Stimulated activated CD4-positive, alpha-beta T cell treated with anti-CD3 and anti-CD28 coated beads, TNF-alpha, amount 100 ng/mL, for 48 hours (primary cell): ENCODE data around the gene TM4SF4.
"Not testable (repeated sequence)": the region's sequence is repeated elsewhere in the genome, so short reads cannot be mapped to it uniquely, and the experiment has no call there.

Source experiments
- DNase-seq, 3 donors: peaks; one replicate each; pipeline ENCODE4 v3.0.0-alpha.2; 2020; ENCODE audit warnings: low read depth in 3 of 3

TM4SF4 gene, protein sequence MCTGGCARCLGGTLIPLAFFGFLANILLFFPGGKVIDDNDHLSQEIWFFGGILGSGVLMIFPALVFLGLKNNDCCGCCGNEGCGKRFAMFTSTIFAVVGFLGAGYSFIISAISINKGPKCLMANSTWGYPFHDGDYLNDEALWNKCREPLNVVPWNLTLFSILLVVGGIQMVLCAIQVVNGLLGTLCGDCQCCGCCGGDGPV

DNA sequence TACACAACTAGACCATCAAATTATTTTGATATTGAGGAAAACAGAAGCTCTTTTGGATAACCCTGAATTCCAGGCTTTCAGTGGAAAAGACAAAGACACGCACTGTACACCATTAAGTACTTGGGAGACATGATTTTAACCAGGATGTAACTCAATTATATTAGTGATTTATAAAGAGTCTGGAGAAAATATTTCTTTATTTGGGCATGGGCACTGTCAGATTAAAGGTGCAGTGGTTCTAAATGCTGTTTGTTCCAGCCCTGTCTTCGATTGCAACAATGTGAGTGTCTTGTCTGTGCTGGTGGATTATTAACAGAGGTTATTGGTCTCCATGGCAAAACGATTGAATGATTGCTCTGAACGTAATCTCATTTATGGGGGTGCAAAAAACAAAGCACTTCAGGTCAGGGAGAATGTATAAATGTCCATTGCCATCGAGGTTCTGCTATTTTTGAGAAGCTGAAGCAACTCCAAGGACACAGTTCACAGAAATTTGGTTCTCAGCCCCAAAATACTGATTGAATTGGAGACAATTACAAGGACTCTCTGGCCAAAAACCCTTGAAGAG is at the start of gene TM4SF4:
TSS of gene TM4SF4 (plus strand) at position 448 of the 568 bp plus-strand sequence. CDS start 181 bp downstream, outside the sequence.
- DNase-seq = no peak

DNA sequence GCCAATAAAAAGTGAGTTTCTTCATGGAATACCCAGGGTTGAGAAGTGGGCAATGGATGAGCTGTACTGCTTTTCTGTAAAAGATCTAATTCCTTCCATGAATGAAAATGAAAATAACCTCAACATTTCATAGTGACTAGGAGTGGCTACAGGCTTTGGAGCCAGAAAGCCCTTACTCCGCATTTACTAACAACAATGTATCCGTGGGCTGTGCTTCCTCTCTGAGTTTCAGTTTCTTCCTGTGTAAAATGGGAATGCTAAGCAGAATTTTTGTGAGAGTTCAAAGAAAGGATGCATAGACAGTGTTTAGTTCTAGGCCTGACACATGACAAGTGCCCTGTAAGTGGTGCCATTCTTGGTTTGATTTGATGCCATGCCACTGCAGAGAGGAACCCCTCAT is 49.6 kb upstream of the TM4SF4 start:
- no peak for DNase-seq

DNA sequence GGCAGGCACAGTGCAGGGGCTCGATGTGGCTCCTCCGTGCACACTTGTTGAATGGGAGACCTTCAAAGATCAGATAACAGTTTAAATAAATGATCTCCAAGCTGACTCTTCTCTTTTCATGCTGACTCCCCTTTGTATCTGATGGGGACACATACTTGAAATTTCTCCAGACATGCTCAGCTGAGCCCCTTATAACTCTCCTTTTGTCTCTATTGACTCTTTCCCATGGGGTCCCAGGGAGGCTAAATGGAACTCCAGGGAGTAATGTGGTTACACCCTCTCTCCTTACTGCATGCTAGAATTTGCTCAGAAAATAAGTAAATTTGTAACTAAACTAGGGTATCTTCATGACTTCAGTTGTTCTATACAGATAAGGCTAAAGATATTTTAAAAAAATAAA is 48.2 kb upstream of the TM4SF4 start:
- no peak for DNase-seq

DNA sequence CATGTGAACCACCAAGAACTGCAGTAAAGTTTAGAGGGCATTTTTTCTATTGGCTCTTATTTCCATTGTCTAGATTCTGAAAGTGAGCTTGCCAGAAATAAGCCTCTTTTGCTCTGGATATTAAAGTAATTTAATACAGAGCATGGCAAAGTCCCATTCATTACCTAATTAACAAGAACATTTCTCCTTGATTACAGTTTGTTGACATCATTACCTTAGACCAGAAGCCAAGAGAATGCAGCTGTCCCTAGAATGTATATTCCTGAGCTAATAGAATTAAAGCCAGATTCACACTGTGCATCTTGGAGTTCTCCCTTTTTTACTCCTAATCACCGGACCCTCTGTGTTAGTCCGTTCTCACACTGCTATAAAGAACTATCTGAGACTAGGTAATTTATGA is 46.4 kb upstream of the TM4SF4 start:
- no peak for DNase-seq

DNA sequence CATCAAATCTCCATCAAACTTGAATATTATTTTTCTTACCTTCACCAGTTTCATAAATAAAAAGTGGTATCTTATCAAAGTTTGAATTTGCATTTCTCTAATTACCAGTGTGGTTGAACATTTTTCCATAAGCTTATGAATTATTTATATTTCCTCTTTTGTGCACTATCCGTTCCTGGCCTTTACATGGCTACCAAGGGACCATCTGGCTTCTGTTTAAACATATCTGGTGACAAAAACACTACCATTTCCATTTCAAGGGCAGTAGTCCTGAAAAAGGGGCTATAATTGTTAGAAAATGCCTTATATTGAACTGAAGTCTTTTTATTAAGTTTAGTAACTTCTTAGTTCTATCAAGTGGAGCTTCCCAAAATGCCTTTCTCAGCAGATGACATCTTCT is 44.3 kb upstream of the TM4SF4 start:
- no peak for DNase-seq

DNA sequence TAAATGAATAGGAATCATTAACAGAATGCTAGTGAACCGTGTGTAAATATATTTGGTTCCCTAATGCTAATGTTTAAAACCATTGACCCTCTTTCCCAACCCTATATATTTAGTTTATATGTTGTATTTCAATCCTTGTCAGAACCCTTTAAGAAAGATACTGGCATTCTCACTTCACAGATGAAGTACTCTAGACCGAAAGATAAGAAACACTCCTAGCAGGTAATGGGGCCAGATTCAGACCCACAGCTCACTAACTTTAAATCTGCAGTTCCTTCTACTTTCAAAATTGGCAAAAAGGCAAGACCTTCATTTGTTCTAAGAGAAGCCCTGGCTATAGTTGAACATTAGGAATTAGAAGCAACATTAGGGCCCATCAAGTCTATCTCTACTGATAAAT is 42.3 kb upstream of the TM4SF4 start:
- DNase-seq = no peak

DNA sequence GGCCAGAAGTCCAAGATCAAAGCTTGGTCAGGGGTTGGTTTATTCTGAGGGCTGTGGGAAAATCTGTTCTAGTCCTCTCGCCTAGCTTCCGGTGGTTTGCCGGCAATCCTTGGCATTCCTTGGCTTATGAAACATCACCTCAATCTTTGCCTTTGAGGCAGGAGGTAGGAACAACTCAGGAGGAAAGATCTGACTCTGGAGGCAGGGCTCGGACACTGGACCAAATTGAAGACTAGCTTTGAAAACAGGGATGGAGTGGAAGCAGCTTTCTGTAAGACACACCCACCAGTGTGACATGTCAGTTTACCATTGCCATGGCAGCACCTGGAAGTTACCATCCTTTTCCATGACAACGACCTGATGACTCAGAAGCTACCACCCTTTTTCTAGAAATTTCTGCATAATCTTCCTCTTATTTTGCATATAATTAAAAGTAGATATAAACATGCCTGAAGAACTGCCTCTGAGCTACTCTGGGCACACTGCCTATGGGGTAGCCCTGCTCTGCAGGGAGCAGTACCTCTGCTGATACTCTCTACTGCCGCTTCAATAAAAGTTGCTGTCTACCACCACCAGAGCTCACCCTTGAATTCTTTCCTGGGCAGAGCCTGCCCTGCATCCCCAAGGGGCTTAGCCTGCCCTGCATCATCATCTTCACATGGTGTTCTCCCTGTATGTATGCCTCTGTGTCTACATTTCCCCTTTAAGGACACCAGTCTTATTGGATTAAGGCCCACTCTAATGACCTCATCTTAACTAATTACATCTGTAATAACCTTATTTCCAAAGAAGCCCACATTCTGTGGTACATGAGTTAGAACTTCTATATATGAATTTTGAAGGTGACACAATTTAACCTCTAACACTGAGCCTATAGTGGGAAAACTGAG is 38.3 kb upstream of the TM4SF4 start:
- DNase-seq = no peak

DNA sequence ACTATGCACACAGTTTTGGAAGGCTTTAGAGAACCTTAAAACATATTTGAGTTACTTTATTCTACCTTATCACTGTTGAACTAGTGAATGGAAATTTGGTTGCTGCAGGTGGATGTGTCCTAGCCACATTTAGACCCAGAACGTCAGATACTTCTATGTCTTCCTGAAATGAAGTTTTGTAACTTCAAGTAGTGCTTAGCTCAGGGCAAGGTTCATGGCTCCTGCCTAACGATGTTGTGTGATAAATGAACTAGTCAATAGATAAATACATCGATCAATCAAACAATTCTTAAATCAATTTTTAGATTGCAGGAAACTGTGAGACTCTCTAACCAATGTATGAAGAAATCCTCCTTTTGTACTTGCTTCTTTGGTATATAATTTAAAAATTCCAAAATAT is 37.2 kb upstream of the TM4SF4 start:
- no peak for DNase-seq

DNA sequence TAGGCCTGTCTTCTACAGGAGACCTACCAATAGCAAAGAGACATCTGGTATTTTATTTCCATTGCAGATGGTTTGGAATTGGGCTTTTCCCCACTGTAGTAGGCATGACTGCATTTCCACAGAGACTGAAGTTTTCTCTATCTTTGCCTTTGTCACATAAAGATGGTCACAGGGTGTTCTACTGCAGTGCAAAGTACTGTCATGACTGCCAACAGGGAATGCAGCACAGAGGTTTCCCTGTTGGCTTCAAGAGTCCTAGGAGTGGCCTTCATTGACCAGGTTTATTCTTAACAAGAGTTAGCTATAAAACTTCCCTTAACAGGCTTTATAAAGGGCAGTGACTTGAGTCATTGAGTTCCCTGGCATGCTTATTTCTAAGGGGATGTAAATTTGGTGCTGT is 36.8 kb upstream of the TM4SF4 start:
- no peak for DNase-seq

DNA sequence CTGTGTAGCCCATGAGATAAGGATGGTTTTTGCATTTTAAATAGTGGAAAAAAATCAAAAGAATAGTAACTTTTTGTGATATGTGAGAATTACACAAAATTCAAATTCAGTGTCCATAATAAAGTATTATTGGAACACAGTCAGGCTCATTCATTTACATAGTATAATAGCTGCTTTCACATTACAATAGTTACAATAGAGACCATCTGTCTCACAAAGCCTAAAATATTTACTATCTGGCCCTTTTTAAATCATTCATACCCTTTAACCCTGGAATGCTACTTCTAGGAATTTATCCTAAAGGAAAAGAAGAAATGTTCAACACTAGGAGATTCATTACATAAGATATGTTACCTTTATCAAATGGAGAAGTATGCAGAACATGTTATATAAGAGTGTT is 35.5 kb upstream of the TM4SF4 start:
- DNase-seq = no peak

DNA sequence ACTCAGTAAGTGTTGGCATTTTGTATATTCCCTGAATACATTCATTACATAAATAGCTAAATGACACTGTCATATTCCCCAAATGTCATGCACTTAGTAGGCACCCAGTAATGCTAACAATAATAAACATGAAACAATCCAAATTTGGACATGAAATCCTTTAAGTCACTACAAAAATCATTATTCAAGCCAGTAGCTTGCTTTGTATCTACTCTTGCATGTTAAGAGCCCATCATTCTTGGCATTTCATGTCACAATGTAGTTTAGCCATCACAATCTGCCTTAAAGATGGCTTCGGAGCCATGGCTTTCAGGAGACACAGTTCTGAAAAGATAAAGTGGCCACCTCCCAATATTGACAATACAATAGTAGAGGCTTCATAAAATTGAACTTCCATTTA is 32.9 kb upstream of the TM4SF4 start:
- no peak for DNase-seq

DNA sequence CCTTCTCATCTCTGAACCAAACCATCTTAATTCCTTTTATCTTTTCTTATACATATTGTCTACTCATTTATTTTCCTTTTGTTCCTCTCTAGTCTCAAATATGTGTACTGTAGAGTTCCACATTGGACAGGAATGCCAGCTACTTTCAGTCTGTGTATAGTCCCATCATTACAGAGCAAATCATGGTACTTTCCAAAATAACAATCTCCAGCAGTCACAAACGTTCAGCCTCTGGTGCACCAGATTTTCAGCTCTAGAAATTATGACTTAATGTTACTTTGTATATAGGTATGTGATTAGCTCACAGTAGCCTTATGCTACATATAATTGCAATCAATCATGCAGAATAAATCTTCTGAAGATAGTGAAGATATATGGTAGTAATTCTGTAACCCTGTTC is 32.5 kb upstream of the TM4SF4 start:
- no peak for DNase-seq

DNA sequence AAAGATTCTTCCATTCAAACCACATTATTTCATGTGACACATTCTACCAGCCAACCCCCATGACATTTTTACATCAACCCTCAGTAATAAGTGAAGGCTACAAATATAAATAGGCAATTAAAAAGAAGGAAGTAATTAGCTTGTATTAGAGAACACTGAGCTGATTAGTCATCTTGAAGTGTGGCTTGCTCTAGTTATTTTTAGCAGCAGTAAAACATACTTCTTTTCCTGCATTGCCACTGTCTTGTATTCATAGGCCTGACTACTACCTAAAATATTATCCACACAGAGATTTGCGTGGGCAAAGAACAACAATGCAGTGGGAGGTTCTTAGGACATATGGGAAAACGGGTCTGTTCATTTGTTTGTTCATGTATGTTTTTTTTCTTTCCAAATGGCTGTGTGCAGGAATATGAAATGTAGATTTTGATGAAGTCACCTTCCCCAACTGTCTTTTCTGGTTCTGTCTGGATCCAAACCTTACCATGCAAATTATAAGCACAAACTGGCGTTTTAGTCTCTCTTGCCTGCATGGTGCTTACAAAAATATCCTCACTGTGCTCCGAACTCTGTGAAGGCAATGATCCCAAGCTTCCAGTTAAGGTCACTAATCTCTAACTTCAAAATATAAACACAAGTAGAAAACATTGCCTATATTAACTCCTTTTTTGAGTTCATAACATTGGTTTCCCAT is 31.5 kb upstream of the TM4SF4 start:
- DNase-seq = no peak

DNA sequence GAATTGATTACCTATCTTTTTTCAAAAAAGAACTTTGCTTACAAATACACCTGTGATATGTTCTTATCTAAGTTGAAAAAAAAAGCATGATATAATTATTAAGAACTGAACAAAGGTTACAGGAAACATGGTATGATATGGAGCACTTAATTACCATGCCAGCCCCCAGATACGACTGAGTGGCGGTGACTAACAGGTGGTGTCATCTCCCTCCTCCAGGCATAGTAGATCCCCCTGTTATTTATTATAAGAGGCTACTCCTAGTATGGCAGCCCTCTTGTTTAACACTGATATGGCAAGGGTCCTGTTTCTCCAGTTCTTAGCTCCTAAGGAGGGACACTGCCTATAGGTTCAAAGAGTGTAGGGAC is 31.0 kb upstream of the TM4SF4 start:
- no peak for DNase-seq

DNA sequence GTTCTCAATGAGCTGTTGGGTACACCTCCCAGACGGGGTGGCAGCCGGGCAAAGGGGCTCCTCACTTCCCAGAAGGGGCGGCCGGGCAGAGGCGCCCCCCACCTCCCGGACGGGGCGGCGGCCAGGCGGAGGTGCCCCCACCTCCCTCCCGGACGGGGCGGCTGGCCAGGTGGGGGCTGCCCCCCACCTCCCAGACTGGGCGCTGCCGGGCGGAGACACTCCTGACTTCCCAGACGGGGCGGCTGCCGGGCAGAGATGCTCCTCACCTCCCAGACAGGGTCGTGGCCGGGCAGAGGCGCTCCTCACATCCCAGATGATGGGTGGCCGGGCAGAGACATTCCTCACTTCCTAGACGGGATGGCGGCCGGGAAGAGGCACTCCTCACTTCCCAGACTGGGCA is 29.6 kb upstream of the TM4SF4 start:
- DNase-seq = not testable (repeated sequence)

DNA sequence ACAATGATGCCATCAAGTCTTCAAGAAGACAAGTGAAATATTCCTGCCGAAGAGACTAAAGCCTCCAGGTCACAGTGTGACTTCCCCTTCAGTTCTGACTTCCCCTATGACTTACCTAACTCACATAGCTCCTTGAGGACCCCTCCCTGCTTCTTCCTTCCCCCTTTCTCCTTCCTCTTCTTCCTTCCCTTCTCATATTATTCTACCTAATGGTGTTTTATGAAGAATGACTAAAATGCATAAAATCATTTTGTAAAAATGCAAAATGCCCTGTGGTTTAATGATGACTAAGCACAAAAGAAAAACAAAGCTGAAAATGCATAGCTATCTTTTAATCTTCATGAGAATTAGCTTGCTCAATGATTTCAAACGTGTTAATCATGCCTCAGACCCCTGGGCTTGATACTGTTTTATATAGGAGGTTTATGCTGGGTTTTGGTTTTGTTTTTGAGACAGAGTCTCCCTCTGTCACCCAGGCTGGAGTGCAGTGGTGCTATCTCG is 26.1 kb upstream of the TM4SF4 start:
- DNase-seq = no peak

DNA sequence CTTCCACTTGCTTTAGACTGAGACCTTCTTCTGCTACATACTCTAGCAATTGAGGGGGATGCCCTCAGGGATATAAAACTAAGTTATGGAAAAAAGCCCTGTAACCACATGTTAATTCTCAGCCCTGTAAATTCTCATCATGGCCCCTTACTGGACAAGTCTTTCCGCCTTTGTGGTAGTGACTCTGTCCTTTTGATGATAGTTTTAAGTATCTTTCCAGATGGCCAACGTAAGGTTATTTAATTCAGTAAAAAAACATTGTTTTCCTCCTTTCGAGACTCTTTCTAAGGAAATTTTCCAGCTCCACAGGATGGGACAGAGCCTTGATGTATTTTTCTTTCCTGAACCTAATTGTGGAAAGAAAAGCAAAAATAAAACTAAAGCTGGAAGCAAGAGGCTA is 25.3 kb upstream of the TM4SF4 start:
- DNase-seq = no peak

DNA sequence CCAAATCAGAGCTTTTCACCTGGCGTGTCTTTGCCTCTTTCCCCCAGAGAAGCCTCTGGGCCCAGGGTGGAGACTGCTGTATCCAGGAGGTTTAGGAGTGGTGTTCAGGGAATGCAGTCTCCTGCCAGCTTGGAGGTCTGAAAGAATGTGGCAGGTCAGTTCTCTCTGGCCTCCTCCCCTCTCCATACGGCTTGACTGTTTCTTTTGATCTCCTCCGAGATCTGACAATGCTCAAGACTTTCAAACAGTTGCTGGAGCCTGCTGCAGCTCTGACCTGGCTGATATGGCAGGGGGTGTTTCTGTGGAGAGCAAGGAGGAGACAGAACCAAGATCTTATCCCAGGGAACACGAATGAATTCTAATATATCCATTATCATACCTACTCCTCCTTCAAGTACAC is 24.7 kb upstream of the TM4SF4 start:
- DNase-seq = no peak

DNA sequence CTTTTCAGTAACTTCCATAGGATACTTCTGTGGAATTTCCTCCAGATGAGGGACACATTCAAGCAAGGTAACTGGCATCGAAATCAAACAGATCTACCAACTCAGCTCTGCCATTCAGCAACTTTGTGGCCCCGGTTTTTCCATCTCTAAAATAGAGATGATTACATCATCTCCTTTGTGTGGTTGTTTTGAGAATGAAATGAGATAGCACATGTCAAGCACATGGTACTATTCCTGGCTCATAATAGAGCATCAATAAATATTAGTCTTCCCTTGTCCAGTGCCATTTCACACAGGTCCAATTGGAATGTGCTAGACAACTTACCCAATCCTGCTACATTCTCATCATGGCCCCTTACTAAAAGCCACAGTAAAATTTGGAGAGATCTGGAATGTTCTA is 24.2 kb upstream of the TM4SF4 start:
- no peak for DNase-seq

DNA sequence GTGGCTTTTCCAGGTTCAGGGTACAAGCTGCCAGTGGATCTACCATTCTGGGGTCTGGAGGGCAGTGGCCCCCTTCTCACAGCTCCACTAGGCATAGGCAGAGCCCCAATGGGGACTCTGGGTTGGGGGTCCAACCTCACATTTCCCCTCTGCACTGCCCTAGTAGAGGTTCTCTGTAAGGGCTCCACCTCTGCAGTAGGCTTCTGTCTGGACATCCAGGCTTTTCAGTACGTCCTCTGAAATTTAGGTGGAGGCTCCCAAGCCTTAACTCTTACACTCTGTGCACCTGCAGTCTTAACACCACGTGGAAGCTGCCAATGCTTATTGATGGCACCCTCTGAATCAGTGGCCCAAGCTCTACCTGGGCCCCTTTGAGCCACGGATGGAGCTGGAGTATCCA is 22.5 kb upstream of the TM4SF4 start:
- DNase-seq = no peak

DNA sequence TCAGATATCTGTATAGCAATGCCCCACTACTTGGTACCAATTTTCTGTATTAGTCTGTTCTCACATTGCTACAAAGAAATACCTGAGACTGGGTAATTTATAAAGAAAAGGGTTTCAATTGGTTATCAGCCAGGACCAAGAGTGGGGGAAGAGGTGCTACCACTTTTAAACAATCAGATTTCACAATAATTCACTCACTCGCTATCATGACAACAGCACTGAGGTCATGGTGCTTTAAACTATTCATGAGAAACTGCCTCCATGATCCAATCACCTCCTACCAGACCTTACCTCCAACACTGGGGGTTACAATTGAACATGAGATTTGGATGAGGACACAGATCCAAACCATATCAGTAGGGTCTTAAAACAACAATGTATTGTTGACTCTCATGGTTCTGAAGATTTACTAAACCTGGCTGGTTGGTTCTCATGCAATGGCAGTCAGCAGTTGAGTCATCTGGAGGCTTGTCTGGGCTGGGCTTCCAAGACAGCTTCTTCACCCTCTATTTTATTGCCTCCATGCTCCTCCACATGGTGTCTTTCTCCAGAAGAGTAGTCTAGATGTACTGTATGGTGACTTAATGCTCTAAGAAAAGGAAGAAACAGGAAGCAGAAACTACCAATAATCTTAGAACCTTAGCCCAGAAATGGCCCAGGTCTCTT is 21.2 kb upstream of the TM4SF4 start:
- no peak for DNase-seq

DNA sequence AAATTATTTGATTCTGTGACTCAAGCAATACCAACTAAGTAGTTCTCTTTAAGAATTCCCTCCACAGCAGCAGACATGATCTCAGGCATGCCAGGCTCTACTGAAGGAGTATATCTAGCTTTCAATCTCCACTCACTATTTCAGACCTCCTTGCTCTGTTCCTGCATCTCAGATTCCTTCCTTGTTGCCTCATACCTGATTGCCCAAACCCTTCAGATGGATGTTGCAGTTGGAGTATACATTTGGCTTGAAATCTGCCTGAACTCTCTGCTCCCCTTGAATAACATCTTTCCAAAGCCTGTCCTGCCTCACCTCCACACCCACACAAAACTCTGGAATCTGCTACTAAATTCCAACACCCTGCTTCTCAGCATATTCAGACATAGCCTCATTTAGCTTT is 19.8 kb upstream of the TM4SF4 start:
- DNase-seq = no peak
